ENCODE data around the gene TRIM65. TPM values are rescaled to one million over a fixed set of nuclear protein-coding genes. Genes with fewer than 3 reads are reported as not detected.

TRIM65 gene
- polyA plus RNA-seq, 1 donor from 2014 or later = 1.5 TPM

DNA sequence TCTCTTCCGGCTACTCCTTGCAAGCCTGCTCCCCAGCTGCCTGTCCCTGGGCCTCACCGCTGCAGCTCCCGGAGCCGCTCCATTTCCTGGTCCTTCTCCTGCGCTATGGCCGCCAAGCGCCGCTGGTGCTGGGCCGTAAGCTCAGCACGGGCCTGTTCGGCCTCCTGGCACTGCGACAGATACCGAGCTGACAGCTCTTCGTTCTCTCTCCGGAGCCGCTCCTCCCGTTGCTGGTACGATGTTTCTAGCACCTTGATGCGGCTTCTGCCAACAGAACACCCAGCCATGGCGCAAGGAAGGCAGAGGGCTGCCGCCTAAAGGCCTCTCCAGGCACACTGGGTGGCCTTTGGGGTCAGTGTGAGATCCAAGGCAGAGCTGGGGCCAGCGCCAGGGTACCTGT lies 22.9 kb upstream of the TRIM65 start:
- H4K20me1 ChIP-seq (ENCODE audit: insufficient read depth) = no peaks in the 10 kb centered on the region

DNA sequence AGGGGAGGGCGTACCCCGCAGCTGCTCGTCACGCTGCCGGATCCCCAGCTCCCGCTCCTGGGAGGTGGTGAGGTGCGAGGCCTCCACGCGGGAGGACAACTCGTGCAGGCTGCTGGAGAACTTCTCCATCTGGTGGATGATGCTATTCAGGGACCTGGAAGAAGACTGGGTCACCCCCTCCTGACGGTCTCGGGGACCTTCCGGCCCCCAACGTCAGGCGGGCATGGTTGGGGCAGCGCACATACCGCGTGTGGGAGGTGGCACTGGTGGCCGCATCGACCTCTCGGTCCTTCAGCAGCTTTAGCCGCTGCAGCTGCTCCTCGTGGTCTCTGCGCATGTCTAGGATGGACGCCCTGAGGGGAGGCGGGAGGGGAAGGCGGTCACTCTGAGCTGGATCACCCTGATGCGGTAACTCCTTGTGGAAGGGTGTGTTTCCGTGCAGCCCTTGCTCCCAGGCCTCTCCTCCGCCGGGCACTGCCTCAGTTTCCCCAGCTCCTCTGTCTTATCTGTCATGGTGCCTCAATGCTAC lies 21.2 kb upstream of the TRIM65 start:
- H3K27me3 ChIP-seq (ENCODE audit: insufficient read depth, low read depth, low read length) = no peaks in the 10 kb centered on the region
- no peak overlapping the region for H3K4me3 ChIP-seq (ENCODE audit: low read length)
- no peak overlapping the region for H3K27ac ChIP-seq (ENCODE audit: low read length)
- no peaks in the 10 kb centered on the region for H3K9me2 ChIP-seq (ENCODE audit: insufficient read depth, low read length)
- no peak overlapping the region for H2AFZ ChIP-seq (ENCODE audit: low read depth, low read length)
- no peaks in the 10 kb centered on the region for H3K79me2 ChIP-seq (replicated peaks; ENCODE audit: insufficient read depth, low read length)
- H3K4me2 ChIP-seq (ENCODE audit: low read length) = no peak overlapping the region
- H3K9ac ChIP-seq (ENCODE audit: low read length) = no peak overlapping the region
- H3K36me3 ChIP-seq (ENCODE audit: insufficient read depth, low read length) = no peaks in the 10 kb centered on the region
- H3F3A ChIP-seq (ENCODE audit: insufficient read depth, low read length, poor library complexity, severe bottlenecking) = no peaks in the 10 kb centered on the region
- H4K20me1 ChIP-seq (ENCODE audit: insufficient read depth) = no peaks in the 10 kb centered on the region
- H3K9me3 ChIP-seq (ENCODE audit: low read length) = no peaks in the 10 kb centered on the region
- no peak for TF ChIP-seq RAD21 (conservative IDR thresholded peaks at IDR 0.05)
- no peak for TF ChIP-seq CTCF (IDR thresholded peaks at IDR 0.05; ENCODE audit: poor library complexity, severe bottlenecking)
- TF ChIP-seq TAF1 (IDR thresholded peaks at IDR 0.05; ENCODE audit: low read depth) = no peak
- no peak for TF ChIP-seq POLR2AphosphoS5 (IDR thresholded peaks at IDR 0.05)

More for the DNA sequence above, 22.9 kb upstream of the TRIM65 start:
- no peaks in the 10 kb centered on the region for H3K9me2 ChIP-seq (ENCODE audit: insufficient read depth, low read length)
- no peak overlapping the region for H3K9ac ChIP-seq (ENCODE audit: low read length)
- H3K27ac ChIP-seq (ENCODE audit: low read length) = no peak overlapping the region
- H3K9me3 ChIP-seq (ENCODE audit: low read length) = no peaks in the 10 kb centered on the region
- H3K4me2 ChIP-seq (ENCODE audit: low read length) = no peak overlapping the region
- H3K27me3 ChIP-seq (ENCODE audit: insufficient read depth, low read depth, low read length) = no peaks in the 10 kb centered on the region
- H3K4me3 ChIP-seq (ENCODE audit: low read length) = no peak overlapping the region
- H3K36me3 ChIP-seq (ENCODE audit: insufficient read depth, low read length) = no peaks in the 10 kb centered on the region
- no peak overlapping the region for H2AFZ ChIP-seq (ENCODE audit: low read depth, low read length)
- TF ChIP-seq CTCF (IDR thresholded peaks at IDR 0.05; ENCODE audit: poor library complexity, severe bottlenecking) (no peak), TAF1 (IDR thresholded peaks at IDR 0.05; ENCODE audit: low read depth) (no peak), EZH2 (IDR thresholded peaks at IDR 0.05; ENCODE audit: borderline replicate concordance, insufficient read depth, low read length, poor library complexity, severe bottlenecking) (no peak), MXI1 (conservative IDR thresholded peaks at IDR 0.05; ENCODE audit: poor library complexity, severe bottlenecking) (no peak)
- H3F3A ChIP-seq (ENCODE audit: insufficient read depth, low read length, poor library complexity, severe bottlenecking) = no peaks in the 10 kb centered on the region
- H3K79me2 ChIP-seq (replicated peaks; ENCODE audit: insufficient read depth, low read length) = no peaks in the 10 kb centered on the region

GRCh38 chr17:75917141-75917916 lies 20.6 kb upstream of the TRIM65 start:
- H3K27me3 ChIP-seq (ENCODE audit: insufficient read depth, low read depth, low read length) = no peaks in the 10 kb centered on the region
- H3F3A ChIP-seq (ENCODE audit: insufficient read depth, low read length, poor library complexity, severe bottlenecking) = no peaks in the 10 kb centered on the region
- H3K79me2 ChIP-seq (replicated peaks; ENCODE audit: insufficient read depth, low read length) = no peaks in the 10 kb centered on the region
- no peak overlapping the region for H3K27ac ChIP-seq (ENCODE audit: low read length)
- H2AFZ ChIP-seq (ENCODE audit: low read depth, low read length) = no peak overlapping the region
- no peaks in the 10 kb centered on the region for H3K9me3 ChIP-seq (ENCODE audit: low read length)
- no peak overlapping the region for H3K9ac ChIP-seq (ENCODE audit: low read length)
- H3K4me2 ChIP-seq (ENCODE audit: low read length) = no peak overlapping the region
- H4K20me1 ChIP-seq (ENCODE audit: insufficient read depth) = no peaks in the 10 kb centered on the region
- no peaks in the 10 kb centered on the region for H3K9me2 ChIP-seq (ENCODE audit: insufficient read depth, low read length)
- no peaks in the 10 kb centered on the region for H3K36me3 ChIP-seq (ENCODE audit: insufficient read depth, low read length)
- no peak for TF ChIP-seq REST (IDR thresholded peaks at IDR 0.05; ENCODE audit: borderline replicate concordance)
- no peak for TF ChIP-seq SMC3 (conservative IDR thresholded peaks at IDR 0.05; ENCODE audit: poor library complexity)
- TF ChIP-seq EZH2 (IDR thresholded peaks at IDR 0.05; ENCODE audit: borderline replicate concordance, insufficient read depth, low read length, poor library complexity, severe bottlenecking) = no peak
- TF ChIP-seq TAF1 (IDR thresholded peaks at IDR 0.05; ENCODE audit: low read depth) = no peak
- no peak for TF ChIP-seq MXI1 (conservative IDR thresholded peaks at IDR 0.05; ENCODE audit: poor library complexity, severe bottlenecking)
- no peak for TF ChIP-seq POLR2AphosphoS5 (IDR thresholded peaks at IDR 0.05)
- no peak for TF ChIP-seq RAD21 (conservative IDR thresholded peaks at IDR 0.05)
- TF ChIP-seq CTCF (IDR thresholded peaks at IDR 0.05; ENCODE audit: poor library complexity, severe bottlenecking) = no peak
- TF ChIP-seq EP300 (conservative IDR thresholded peaks at IDR 0.05; ENCODE audit: poor library complexity, severe bottlenecking) = no peak
- no peak overlapping the region for H3K4me3 ChIP-seq (ENCODE audit: low read length)

Measured in neural cell (in vitro differentiated cells).